Measurements from ENCODE around the gene CNRIP1.
"Not testable (repeated sequence)": the region's sequence is repeated elsewhere in the genome, so short reads cannot be mapped to it uniquely, and the experiment has no call there.

CNRIP1 gene

DNA sequence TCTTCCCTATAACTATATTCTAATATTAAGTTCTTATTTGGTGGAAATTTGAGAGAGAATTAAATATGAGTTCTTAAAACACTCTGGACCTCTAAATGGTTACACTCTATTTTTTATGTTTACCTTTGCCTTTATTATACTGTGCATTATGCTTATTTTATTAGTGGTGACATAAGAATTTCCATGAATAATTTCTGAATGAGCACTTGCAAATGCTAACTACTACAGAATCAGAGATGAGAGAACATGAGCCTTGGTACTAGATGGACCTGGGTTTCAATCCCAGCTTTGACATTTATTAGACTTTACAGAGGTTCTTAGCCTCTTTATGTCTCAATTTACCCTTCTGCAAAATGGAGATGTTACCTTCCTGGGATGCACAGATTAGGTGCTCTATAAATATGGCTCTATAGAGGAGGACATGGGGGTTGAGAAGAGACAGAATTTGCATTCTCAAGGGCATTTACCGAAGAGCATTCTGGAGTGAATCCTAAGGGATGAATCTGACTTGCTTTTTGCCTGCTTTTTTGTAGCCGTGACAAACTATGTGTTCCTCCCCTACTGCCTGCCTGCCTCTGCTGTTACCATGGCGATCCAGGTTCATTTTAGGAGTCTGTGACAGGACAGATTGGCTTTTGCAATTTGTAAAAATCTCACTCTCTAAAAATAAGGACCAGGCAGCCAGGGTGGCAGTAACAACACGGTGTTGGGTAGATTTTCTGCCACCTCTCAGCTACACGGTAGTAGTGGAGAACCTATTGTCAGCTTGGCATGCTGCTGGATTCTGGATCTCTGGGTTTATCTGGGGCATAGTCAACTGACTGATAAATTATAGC is 20.7 kb upstream of the CNRIP1 start:
- DNase-seq, result no peak

DNA sequence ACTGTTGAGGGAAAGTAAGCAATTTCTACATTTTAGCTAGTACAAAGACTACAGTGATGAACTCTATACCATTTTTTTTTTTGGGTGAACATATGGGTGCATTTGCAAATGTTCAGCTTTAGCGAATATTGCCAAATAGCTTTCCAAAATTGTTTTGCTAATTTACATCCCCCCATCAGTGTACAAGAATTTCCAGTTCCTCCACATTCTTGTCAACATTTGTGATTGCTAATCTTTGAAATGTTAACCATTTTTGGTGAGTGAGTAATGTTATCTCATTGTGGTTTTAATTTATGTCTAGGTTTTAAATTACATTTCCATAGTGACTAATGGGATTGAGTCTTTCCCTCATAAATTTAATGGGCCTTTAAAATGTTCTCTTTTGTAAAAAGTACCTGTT is 16.4 kb upstream of the CNRIP1 start:
- no peak for DNase-seq

DNA sequence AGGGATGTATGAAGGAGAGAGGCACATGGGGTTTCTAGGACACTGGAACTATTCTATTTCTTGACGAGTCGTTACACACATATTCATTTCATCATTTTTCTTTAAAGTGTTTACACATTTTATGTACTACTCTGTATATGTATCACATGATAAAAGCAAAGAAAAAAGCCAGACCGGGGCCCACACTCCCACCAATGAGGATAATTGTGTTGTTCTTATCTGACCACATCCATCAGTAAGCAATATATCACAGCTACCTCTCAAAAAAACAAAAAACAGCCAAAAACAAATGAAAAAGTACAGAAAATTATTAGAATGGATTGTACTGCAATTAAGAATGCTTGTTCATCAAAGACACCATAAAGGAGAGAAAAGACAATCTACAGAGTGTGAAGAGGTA is 14.2 kb upstream of the CNRIP1 start:
- no peak for DNase-seq

DNA sequence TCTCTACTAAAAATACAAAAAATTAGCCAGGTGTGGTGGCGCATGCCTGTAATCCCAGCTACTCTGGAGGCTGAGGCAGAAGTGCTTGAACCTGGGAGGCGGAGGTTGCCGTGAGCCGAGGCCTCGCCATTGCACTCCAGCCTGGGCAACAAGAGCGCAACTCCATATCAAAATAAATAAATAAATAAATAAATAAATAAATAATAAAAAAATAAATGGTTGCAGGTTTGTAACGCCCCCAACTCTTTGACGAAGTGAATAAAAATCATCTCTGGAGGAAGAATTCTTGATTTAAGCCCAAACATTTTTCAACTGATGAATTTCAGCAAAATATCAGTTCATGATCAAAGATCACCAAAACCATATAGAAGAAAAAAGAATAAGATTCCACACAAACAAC is 13.3 kb upstream of the CNRIP1 start:
- no peak for DNase-seq

DNA sequence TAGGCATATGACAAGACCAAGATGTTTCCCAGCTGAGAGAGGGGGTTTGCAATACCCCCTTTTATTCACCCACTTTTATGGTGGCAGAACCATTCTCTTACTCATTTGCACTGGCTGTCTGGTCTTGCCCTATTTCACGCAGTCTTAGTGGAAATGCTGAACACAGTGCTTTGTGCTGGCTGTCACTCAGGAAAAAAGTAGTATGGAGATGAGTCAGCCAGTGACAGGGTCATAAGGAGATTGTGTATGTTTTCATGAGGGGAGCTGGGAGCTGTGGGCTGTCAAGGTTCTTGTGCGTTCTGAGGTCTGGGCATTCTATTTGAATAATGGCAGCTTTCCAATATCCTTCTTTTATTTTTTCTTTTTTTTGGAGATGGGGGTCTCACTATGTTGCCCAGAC is 10.9 kb upstream of the CNRIP1 start:
- DNase-seq, result no peak

DNA sequence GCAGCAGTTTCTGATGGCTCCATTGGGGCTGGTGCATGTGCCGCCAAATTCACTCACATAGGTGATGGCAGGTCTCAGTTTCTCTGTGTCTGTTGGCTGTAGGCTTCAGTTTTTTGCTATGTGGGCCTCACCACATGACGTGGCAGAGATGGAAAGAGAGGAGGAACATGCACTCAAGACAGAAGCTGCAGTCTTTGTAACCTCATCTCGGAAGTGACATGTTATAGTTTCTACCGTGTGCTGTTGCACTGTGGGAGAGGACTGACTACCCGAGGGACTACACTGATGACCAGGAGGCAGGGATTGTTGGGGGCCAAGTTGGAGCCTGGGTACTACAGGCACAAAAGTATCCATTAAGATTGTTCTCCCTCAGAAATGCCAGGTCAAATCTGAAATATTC is 9.2 kb upstream of the CNRIP1 start:
- DNase-seq, result no peak

DNA sequence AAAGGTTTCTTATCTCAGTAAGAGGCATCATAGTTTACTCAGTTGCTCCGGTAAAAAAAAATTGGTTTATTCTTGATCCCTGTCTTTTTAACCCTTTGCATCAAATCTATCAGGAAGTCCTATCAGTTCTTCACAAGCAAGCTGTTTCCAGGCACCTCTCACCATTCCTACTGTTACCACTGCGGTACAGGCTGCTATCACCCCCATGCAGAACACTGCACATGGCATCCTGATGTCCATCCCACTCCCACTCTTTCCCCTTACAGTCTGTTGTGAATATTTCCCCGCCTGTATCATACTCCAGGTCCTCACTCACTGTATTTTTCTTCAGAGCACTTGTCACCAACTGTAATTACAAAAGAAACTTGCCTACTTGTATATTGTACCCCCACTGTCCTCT is 5.3 kb upstream of the CNRIP1 start:
- no peak for DNase-seq

DNA sequence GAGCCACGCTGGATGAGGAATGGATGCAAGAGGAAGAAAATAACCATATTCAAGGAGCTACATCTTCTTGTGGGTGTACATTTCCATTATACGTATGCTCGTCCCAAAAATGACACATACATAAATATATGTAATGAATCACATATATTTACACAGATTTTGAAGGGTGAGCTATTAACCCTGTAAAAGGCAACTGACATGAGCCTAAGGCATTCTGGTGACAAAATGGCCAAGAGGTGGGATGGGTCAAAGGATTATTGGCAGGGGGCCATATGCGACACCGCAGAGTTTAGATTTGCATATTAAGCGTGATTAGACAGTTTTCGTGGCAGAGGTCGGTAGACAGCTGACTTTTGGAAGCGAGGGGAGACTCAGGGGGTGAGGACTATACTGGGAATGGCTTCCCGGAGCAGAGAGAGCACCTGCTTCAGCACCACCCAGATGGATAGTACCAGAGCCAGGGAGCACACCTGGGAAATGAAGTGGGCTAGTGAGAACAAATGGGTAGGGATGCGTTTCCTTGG is 431 bp upstream of the CNRIP1 start:
- peak; percentile 49 for DNase-seq

DNA sequence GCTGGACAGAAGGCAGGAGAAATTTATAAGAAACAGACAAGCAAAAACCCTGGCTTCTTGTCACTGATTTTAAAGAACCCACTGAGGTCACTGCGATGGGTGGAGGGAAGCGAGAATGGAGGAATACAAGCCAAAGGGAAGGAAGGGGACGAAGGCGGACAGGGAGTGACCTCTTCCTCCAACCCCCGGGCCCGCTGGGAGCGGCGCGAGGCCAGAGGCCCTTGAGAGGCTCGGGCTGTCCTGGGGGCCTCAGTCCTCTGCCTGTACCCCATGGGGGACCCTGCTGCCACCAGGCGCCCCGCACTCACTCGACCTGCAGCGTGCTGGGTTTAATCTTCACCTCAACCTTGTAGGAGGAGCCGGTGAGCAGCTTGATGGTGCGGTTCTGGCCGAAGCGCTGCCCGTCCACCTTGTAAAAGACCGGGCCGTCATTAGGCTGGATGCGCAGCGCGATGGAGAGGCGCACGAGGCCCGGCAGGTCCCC is 793 bp downstream of the CNRIP1 start:
- no peak for DNase-seq

DNA sequence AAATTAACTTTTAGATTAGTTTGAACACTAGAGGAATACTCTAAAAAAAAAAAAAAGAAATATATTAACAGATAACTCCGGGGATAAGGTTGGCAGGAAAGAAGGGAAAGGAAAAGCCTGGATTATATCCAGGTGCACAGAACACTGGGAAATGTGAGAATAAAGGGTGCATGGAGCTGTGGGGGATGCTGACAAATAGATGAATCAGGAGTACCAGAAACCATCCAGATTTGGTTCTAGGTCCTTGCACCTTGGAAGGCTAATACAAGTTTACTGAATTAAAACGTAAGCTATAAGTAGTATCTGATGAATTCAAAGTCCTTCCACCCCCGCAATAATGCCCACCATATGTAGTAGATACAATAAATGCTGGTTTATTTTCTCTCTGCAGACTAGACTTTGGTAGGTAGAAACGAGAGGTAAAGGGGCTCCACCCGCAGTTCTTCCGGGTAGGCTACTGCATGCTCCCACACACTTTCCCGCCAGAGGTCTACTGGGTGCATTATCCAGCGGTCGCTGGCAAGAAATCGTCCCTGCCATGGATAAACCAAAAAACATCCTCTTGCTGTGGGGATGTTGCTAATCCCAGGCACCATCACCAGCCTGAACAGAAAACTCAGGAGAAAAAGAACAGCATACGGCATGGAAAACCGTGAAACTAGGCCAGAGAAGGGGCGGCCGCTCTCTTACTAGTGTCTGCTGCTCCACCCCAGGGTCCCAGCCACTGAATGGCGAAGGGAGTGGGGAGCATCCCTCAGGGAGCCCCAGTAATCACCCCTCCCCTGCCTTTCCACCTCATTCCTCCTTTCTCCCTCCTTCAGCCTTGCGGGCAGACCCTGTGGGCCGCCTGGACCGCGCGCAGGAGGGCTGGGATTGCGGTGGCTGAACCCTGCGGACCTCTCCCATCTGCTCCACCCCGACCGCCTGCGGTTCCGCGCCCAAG is 1.5 kb downstream of the CNRIP1 start:
- peak; percentile 52 for DNase-seq

DNA sequence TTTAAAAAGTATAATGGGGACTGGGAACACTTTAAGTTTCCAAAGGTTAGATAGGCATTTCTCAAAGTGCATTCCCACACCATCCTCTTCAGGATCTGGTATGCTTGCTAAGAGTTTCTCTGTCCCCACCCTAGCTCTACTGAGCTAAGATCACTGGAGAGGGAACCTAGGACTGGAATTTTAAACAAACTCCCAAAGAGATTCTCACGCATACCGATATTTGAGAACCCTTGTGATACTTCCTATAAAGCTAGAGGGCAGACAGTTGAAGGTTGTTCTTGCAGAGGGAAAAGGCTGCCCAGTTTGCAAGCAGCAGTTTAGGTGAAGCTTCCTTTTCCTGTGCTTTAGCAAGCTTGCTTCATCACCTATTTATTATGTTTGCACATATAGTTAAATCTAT is 3.6 kb downstream of the CNRIP1 start:
- DNase-seq, result no peak

DNA sequence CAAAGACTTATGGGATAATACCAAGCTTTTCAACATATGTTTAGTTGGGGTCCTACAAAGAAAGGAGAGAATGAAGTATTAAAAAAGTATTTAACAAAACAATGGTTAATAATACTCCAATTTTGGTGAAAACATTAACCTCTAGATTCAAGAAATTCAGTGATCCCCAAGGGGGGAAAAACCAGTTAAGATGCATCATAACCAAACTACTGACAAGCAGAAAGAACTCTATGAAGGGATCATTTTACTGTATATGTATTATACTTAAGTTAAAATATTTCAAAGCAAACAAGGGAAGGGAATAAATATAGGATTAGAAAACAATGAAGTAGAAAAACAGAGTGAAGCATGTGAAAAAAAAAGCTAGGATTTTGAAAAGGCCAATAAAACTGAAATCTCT is 8.7 kb downstream of the CNRIP1 start:
- DNase-seq, result no peak

DNA sequence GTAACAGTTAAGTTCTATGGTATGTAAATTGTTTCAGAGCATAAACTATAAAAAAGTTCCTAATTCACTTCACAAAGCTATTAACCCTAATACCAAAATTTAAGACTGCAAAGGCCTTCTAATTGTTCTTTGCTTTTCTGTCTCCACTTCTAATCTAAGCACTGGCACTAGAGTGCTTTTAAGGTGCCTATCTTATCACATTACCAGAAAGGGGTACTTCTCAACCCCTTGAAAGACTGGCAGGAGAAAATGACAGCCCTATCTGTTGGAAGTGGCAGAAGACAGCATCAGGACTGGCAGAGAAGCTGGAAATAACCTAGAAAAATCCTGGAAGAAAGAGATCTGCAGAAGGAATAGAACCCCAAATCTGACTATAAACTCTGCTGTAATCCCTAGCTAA is 10.3 kb downstream of the CNRIP1 start:
- DNase-seq, result no peak

DNA sequence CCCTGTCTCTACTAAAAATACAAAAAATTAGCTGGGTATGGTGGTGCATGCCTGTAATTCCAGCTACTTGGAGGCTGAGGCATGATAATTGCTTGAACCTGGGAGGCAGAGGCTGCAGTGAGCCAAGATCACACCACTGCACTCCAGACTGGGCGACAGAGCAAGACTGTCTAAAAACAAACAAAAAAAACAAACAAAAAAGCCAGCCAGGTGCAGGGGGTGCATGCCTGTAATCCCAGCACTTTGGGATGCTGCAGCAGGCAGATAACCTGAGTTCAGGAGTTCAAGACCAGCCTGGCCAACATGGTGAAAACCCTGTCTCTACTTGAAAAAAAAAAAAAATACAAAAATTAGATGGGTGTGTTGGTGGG is 15.9 kb downstream of the CNRIP1 start:
- not testable (repeated sequence) for DNase-seq

DNA sequence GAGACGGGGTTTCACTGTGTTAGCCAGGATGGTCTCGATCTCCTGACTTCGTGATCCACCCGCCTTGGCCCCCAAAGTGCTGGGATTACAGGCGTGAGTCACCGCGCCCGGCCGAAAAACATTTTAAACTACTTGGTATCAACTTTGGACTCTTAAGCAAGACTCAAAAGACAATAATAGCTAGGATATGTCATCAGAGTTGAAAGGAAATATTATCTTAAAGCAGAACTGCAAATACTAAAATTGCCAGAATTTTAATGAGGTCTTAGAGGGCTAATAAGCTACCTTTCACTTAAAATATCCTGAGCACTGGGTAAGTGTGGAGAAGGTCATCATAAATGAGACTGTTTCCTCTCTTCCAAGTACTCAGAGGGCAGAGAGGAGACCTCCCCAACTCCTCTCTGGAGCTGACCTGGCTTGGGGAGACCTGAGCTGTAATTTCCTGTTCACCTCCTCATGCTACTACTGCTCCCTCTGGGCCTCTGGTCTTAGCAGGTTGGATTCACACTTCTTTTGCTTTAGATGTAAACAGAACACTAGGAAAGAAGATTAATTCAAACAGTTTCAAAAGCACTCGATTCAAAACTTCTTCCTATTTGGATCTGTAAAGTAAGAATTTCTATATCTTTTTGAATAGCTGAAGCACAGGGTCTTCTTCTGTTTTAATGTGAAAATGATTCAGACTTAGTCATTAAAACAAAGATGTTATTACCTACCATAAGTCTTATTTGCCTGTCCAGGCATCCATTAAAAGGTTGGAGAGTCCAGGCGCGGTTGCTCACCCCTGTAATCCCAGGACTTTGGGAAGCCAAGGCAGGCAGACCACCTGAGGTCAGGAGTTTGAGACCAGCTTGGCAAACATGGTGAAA is 16.5 kb downstream of the CNRIP1 start:
- DNase-seq, result no peak

DNA sequence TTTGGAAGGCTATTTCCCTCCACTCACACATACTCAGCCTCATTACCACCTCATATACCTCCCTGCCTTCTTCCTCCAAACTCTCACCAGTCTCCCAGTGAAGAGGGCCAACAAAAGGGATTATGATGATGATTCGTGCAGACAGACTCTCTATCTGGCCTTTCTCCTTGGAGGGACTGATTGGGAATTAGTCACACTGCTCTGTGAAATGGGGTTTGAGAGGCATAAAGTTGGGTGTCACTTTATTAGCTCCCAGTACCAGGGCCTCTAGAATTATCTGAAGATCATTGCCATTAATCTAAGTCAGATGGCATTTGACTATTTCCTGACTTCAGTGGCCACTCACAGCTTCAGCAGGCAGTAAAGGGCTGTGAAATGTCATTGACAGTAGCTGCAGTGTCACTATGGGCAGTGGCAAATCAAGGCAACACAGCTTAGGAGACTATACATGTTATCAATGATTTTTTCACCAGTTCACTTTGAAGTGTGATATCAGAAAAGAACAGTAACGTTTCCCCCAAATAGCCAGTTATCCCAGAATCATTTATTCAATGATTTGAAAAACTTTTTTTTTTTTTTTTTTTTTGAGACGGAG is 17.4 kb downstream of the CNRIP1 start:
- DNase-seq, result no peak

DNA sequence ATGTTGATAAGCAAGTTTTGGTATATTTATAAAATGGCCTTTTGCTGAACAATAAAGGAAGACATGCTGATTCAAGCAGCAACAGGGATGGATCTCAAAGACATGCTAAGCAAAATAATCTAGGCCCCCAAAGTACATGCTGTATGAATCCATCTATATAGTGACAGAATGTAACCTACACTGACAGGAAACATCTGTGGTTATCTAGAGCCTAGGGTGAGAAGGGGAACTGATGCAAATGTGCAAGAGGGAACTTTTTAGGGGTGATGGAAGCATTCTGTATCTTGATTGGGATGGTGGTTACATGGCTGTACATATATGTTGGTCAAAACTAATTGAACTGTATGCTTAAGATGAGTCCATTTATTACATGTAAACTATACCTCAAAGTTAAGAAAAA is 24.2 kb downstream of the CNRIP1 start:
- DNase-seq, result no peak

DNA sequence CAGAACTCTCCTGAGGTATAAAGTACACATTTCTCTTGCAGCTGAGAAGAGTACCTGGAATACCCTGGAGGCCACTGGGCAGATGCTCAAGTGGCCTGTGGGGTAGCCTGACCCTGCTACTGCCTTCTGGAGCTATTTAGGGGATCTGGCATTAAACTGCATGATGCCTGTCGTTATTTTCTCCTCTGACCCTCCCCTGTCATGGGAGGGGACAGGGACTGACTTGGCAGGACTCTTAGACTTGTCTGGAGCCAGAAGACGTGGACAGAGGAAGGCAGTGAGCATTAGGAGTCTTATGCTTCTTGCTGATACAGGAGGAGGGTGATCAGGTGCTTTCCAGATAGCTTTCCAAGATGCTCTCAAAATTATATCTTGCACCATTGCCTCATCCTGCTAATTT is 24.8 kb downstream of the CNRIP1 start:
- no peak for DNase-seq

DNA sequence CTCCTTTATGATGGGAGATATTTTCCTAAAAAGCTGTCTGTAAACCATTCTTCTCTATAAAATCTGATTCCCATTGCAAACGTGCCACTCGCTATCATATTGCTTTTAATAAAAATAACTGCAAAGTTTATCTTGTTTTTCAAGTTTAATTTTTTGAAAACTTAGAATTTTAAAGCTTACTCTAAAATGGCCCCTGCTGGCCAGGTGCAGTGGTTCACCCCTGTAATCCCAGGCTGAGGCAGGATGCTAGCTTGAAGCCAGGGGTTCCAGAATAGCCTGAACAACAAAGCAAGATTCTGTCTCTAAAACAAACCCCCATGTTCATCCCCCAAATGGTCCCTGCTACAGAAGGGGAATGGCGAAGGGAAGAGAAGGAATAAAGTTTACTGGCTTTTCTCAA is 25.6 kb downstream of the CNRIP1 start:
- no peak for DNase-seq

DNA sequence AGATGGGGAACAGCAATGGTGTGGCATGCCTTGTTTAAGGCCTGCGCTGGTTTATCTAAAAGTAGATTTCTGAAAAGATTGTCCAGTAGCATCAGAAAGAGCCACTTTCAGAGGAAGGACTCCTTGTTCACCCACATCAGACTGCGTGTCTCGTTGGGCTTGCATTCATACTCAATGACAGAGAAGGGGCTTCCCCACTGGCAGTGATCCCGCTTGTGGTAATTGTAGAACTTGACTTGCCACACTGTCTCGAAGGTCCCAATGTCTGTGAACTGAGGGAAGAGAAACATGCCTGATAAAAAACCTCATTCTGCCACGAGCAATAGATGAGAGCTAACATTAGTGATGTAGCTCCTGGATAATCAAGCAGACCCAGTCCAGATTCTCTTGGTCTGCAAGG is 26.0 kb downstream of the CNRIP1 start:
- no peak for DNase-seq

DNA sequence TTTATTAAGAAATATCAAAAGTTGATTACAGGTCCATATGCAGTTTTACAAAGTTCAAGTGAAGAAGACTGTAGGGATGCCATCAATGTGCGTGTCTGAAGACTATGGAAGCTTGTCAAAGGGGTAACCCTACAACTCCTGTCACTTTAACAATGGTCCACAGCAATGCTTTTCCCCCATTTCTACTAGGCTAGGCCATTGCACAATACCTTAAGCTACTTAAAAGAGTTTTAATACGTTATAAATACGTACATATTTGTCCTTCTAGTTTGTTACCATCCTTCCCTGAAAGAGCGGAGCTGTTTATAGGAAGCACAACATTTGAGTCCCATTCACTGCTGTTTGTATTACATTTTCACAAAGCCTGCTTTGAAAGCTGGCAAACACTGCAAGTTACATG is 26.7 kb downstream of the CNRIP1 start:
- no peak for DNase-seq

DNA sequence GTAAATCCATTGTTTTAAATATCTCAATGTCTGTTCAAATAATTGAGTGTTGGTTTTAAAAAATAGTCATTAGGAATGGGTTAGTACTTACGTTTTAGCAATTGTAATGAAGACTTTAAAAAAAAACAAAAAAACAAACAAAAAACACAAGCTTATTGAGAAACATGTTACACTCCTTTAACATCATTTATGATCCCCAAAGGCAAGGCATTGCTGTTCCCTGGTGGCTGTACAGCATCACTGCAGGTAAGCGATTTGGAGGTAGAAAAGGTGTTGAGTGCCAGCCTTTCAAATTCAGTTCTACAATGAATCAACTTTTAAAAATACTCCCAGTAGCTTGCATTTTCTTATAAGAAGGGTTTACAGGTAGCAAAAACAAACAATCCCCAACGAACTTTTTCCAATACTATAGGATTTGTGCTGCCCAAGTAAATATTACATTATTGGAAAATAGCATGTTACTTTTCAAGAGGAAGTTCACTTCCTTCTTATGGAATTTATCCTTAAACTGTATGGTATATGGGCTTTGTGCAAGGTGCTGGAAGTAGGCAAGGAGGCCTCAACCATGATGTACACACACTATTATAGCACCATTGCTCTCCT is 27.5 kb downstream of the CNRIP1 start:
- DNase-seq, result no peak

All from right hindlimb (tissue), 1 donor.